Lung (tissue), 12 donors: Measurements from ENCODE around the gene DYNC1H1. TPM values are rescaled to one million over a fixed set of nuclear protein-coding genes. Genes with fewer than 3 reads are reported as not detected.

Experiments
- ATAC-seq: fragments of 200-7000 bp; cut with Tn5 transposase; one replicate; pipeline ENCODE4 v1.9.1; 2020; ENCODE audit warnings: moderate number of reproducible peaks; ENCODE audit not compliant: insufficient read depth, low FRiP score
- DNase-seq, 3 donors: peaks; one replicate each; pipeline ENCODE4 v3.0.0-alpha.2; 2013 to 2017
- H3K27ac ChIP-seq, 2 donors: one replicate each; pipeline ENCODE4 v1.5.1; 2013; ENCODE audit warnings: mild to moderate bottlenecking in 2 of 2, moderate library complexity in 2 of 2, control low read depth in 1 of 2, inconsistent platforms in 1 of 2, low read depth in 1 of 2, low read length in 1 of 2
- H3K27me3 ChIP-seq, 3 donors: one replicate each; pipeline ENCODE4 v1.5.1; 2013; ENCODE audit warnings: low read length in 2 of 3; ENCODE audit not compliant: control insufficient read depth in 3 of 3, insufficient read depth in 3 of 3
- H3K36me3 ChIP-seq, 4 donors: one replicate each; pipeline ENCODE4 v1.5.1; 2013; ENCODE audit warnings: low read length in 4 of 4, mild to moderate bottlenecking in 1 of 4, moderate library complexity in 1 of 4; ENCODE audit not compliant: control insufficient read depth in 4 of 4, insufficient read depth in 4 of 4
- H3K4me1 ChIP-seq, 5 donors: one replicate each; pipeline ENCODE4 v1.5.1; 2013; ENCODE audit warnings: low read length in 5 of 5, mild to moderate bottlenecking in 2 of 5, moderate library complexity in 1 of 5; ENCODE audit not compliant: control insufficient read depth in 5 of 5, insufficient read depth in 5 of 5
- H3K4me3 ChIP-seq: one replicate; pipeline ENCODE4 v1.5.1; 2013; ENCODE audit warnings: mild to moderate bottlenecking, control low read depth, moderate library complexity
- H3K9ac ChIP-seq, 2 donors: one replicate each; pipeline ENCODE4 v1.5.1; 2013; ENCODE audit warnings: low read length in 2 of 2, control low read depth in 1 of 2; ENCODE audit not compliant: insufficient read depth in 1 of 2
- H3K9me3 ChIP-seq, 4 donors: one replicate each; pipeline ENCODE4 v1.5.1; 2013; ENCODE audit warnings: low read length in 3 of 4, mild to moderate bottlenecking in 1 of 4, moderate library complexity in 1 of 4; ENCODE audit not compliant: control insufficient read depth in 4 of 4, insufficient read depth in 3 of 4
- WGBS, 2 donors: extraction: QIAGEN DNeasy Blood & Tissue Kit; methylation state at CpG; one replicate each; pipeline ENCODE4 v1.1.7; 2013; 5-methylcytosine and 5-hydroxymethylcytosine counted together
- polyA plus RNA-seq, 2 donors: library from polyadenylated mRNA; stranded (reverse); fragments of 200-250 nt; gene quantifications; one replicate each; pipeline ENCODE4 v1.2.1, GENCODE V29; 2013
- total RNA-seq, 2 donors: library from RNA; depleted of rRNA in 1 of 2; stranded (reverse); fragments of >200 nt in 1 of 2; gene quantifications; one replicate each; pipeline ENCODE4 v1.2.1, GENCODE V29; 2014 to 2021
- TF ChIP-seq, protein P1 (sequence below): IDR thresholded peaks from 2 replicates; pipeline ENCODE4 v1.5.1; 2012; ENCODE audit warnings: mild to moderate bottlenecking; ENCODE audit errors: control extremely low read depth, extremely low read depth
- donor health status: control.
- donor health status: control.
- donor health status: Bipolar disorder and iron deficiency.
- donor health status: healthy.
- donor health status: DM: yes; HTN: yes; CAD: no.

The DYNC1H1 gene
- total and polyA plus RNA-seq, 4 donors: 111 to 485 (median 328) TPM

DNA sequence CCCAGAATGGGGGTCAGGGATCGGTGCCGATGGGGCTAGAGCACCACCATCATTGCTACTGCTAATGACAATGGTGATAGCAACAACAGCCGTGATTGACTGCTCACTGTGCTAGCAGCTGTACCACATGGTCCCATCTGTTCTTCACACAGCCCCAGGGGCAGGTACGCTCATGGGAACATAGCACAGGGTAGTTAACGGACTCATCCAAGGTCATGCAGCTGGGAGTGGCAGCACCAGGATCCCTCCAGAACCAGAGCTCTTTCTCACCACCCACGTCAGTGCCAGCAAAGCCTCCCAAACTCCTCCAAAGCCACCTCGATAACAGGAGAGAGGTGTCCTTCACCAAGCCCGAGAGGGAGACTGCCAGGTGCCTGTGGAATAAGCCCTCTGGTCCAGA, 11.2 kb upstream of the DYNC1H1 start:
- DNase-seq: no peak

DNA sequence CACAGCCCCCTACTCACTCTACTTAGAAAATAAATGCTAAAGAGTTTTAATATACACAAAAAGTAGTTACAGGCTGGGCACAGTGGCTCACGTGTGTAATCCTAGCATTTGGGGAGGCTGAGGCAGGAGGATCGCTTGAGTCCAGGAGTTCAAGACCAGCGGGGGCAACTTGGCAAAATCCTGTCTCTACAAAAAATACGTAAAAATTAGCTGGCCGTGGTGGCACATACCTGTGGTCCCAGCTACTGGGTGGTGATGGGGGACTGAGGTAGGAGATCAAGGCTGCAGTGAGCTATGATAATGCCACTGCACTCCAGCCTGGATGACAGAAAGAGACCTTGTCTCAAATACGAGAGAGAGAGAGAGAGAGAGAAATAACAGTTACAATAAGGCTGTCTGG, 9.9 kb upstream of the DYNC1H1 start:
- no peak for DNase-seq
- Histone ChIP-seq H3K9ac (no peak overlapping the region), H3K4me1 (peaks cover 0 to under 1% (median 0%) of the 10 kb centered on the region in 5 donors), H3K4me3 (no peak overlapping the region), H3K27me3 (no peaks in the 10 kb centered on the region), H3K9me3 (no peaks in the 10 kb centered on the region), H3K27ac (no peak overlapping the region), H3K36me3 (no peaks in the 10 kb centered on the region)
- TF ChIP-seq, protein P1, sequence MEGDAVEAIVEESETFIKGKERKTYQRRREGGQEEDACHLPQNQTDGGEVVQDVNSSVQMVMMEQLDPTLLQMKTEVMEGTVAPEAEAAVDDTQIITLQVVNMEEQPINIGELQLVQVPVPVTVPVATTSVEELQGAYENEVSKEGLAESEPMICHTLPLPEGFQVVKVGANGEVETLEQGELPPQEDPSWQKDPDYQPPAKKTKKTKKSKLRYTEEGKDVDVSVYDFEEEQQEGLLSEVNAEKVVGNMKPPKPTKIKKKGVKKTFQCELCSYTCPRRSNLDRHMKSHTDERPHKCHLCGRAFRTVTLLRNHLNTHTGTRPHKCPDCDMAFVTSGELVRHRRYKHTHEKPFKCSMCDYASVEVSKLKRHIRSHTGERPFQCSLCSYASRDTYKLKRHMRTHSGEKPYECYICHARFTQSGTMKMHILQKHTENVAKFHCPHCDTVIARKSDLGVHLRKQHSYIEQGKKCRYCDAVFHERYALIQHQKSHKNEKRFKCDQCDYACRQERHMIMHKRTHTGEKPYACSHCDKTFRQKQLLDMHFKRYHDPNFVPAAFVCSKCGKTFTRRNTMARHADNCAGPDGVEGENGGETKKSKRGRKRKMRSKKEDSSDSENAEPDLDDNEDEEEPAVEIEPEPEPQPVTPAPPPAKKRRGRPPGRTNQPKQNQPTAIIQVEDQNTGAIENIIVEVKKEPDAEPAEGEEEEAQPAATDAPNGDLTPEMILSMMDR: no peak
- no peak for ATAC-seq
- 89 to 92% methylated on average over 6 of the region's 6 CpGs for WGBS, 2 donors

More for the DNA sequence above, 11.2 kb upstream of the DYNC1H1 start:
- 84 to 89% methylated on average over 8 of the region's 8 CpGs for WGBS, 2 donors
- no peaks in the 10 kb centered on the region for H3K36me3 ChIP-seq
- H3K4me3 ChIP-seq: no peak overlapping the region
- no peak for ATAC-seq
- TF ChIP-seq, protein P1: no peak
- peaks cover 0 to 11% (median 2%) of the 10 kb centered on the region in 5 donors for H3K4me1 ChIP-seq
- H3K27ac ChIP-seq: no peak overlapping the region
- H3K9me3 ChIP-seq: no peaks in the 10 kb centered on the region
- H3K9ac ChIP-seq: peak overlapping the region in 1 of 2 donors; percentile 9
- no peaks in the 10 kb centered on the region for H3K27me3 ChIP-seq

DNA sequence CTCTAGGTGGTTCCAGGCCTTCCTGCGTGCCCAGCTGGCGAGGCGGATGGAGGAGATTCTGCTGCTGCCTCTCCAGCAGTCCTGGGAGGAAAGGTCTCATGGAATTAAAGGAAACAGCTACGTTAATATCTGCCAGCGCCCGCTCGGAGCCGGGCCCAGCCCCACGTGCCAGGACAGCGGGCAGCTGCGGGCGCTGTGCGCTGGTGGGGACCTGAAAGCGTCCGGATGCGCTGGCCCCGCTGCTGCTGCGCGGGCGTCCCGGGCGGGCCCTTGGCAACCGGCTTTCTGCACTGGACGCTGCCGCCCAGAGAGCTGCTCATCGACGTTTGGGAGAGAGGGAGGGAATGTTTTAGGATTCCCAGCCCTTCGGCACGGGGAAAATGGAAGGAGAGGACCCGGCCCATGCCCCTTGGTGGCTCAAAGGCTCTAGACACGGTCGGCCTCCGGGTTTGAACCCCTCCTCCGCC, 8.6 kb upstream of the DYNC1H1 start:
- no peak for DNase-seq
- Histone ChIP-seq H3K9me3 (no peaks in the 10 kb centered on the region), H3K27ac (no peak overlapping the region), H3K9ac (no peak overlapping the region), H3K27me3 (no peaks in the 10 kb centered on the region), H3K4me3 (no peak overlapping the region), H3K36me3 (no peaks in the 10 kb centered on the region), H3K4me1 (no peaks in the 10 kb centered on the region)
- ATAC-seq: no peak
- TF ChIP-seq, protein P1: no peak
- WGBS, 2 donors: 81 to 88% methylated on average over 34 of the region's 34 CpGs
